Measurements from ENCODE around the gene ILDR2. TPM values are rescaled to one million over a fixed set of nuclear protein-coding genes. Genes with fewer than 3 reads are reported as not detected.

The ILDR2 gene
- total and polyA plus RNA-seq, 10 of the 15 experiments (the other 5 are each of a cell fraction or from before 2014, with no cell fraction given) = 0.05 to 5.3 (median 1.9) TPM

DNA sequence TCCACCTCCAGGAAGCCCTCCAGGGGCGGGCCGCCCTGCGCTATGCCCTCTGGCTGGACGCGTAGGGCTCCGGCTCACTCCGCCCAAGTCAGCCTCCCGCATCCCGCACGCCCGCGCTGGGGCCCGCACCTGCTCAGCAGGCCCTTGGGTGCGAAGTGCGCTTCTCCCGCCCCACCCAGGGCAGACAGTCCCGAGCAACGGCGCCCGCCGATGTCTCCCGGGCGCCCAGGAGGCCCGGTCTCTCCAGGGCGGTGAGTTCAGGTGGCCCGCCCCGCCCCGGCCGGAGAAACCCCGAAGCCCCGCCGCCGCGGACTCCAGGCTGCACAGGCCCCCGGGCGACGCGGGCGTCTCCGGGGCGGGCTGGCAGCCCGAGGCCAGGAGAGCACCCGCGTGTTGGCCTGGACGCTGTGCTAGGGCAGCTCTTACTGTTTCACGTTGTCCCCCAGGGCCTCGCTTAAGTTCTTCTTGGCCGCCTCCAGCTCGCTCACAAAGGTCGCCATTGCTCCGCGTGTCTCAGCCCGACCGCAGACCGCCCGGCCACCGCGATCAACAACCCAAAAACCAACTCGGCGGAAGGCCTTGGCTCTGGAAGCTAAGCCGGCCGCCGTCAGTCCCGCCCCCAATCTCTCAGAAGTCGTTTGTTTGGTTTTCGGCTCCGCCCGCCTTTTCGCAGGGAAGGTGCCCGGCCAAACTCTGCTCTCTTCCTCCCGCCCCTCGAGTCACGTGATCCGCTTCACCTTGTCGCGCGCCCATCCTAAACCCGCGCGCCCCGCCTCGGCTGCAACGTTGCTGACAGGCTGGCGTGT lies 99.4 kb downstream of the ILDR2 start, which contains the start of gene TADA1 (continued):
- TF ChIP-seq, protein P1, sequence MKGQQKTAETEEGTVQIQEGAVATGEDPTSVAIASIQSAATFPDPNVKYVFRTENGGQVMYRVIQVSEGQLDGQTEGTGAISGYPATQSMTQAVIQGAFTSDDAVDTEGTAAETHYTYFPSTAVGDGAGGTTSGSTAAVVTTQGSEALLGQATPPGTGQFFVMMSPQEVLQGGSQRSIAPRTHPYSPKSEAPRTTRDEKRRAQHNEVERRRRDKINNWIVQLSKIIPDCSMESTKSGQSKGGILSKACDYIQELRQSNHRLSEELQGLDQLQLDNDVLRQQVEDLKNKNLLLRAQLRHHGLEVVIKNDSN (IDR thresholded peaks at IDR 0.05; ENCODE audit: borderline replicate concordance, extremely low read length, insufficient read depth, low read depth, low read length) = peak; percentile 89
- TF ChIP-seq E2F8 (IDR thresholded peaks at IDR 0.05; ENCODE audit: low read depth, partially characterized antibody) (no peak), ZBTB11 (CRISPR knock-in tag; IDR thresholded peaks at IDR 0.05) (peak; percentile 73), KLF5 (IDR thresholded peaks at IDR 0.05; ENCODE audit: partially characterized antibody) (peak; percentile 63), HSF1 (IDR thresholded peaks at IDR 0.05; ENCODE audit: low read depth, low read length) (no peak), MEF2A (IDR thresholded peaks at IDR 0.05; ENCODE audit: insufficient read depth, low read depth, low read length) (0 out of 2 replicates have a peak, but pooled peaks have one; percentile 11), NBN (IDR thresholded peaks at IDR 0.05) (peak; percentile 92)
- TF ChIP-seq, protein P2, sequence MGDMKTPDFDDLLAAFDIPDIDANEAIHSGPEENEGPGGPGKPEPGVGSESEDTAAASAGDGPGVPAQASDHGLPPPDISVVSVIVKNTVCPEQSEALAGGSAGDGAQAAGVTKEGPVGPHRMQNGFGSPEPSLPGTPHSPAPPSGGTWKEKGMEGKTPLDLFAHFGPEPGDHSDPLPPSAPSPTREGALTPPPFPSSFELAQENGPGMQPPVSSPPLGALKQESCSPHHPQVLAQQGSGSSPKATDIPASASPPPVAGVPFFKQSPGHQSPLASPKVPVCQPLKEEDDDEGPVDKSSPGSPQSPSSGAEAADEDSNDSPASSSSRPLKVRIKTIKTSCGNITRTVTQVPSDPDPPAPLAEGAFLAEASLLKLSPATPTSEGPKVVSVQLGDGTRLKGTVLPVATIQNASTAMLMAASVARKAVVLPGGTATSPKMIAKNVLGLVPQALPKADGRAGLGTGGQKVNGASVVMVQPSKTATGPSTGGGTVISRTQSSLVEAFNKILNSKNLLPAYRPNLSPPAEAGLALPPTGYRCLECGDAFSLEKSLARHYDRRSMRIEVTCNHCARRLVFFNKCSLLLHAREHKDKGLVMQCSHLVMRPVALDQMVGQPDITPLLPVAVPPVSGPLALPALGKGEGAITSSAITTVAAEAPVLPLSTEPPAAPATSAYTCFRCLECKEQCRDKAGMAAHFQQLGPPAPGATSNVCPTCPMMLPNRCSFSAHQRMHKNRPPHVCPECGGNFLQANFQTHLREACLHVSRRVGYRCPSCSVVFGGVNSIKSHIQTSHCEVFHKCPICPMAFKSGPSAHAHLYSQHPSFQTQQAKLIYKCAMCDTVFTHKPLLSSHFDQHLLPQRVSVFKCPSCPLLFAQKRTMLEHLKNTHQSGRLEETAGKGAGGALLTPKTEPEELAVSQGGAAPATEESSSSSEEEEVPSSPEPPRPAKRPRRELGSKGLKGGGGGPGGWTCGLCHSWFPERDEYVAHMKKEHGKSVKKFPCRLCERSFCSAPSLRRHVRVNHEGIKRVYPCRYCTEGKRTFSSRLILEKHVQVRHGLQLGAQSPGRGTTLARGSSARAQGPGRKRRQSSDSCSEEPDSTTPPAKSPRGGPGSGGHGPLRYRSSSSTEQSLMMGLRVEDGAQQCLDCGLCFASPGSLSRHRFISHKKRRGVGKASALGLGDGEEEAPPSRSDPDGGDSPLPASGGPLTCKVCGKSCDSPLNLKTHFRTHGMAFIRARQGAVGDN (IDR thresholded peaks at IDR 0.05) = peak; percentile 47; the same call in 1 of the 2 replicates
- TF ChIP-seq, protein P3, sequence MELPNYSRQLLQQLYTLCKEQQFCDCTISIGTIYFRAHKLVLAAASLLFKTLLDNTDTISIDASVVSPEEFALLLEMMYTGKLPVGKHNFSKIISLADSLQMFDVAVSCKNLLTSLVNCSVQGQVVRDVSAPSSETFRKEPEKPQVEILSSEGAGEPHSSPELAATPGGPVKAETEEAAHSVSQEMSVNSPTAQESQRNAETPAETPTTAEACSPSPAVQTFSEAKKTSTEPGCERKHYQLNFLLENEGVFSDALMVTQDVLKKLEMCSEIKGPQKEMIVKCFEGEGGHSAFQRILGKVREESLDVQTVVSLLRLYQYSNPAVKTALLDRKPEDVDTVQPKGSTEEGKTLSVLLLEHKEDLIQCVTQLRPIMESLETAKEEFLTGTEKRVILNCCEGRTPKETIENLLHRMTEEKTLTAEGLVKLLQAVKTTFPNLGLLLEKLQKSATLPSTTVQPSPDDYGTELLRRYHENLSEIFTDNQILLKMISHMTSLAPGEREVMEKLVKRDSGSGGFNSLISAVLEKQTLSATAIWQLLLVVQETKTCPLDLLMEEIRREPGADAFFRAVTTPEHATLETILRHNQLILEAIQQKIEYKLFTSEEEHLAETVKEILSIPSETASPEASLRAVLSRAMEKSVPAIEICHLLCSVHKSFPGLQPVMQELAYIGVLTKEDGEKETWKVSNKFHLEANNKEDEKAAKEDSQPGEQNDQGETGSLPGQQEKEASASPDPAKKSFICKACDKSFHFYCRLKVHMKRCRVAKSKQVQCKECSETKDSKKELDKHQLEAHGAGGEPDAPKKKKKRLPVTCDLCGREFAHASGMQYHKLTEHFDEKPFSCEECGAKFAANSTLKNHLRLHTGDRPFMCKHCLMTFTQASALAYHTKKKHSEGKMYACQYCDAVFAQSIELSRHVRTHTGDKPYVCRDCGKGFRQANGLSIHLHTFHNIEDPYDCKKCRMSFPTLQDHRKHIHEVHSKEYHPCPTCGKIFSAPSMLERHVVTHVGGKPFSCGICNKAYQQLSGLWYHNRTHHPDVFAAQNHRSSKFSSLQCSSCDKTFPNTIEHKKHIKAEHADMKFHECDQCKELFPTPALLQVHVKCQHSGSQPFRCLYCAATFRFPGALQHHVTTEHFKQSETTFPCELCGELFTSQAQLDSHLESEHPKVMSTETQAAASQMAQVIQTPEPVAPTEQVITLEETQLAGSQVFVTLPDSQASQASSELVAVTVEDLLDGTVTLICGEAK (IDR thresholded peaks at IDR 0.05; ENCODE audit: borderline replicate concordance) = peak; percentile 34; the same call in 1 of the 2 replicates
